HG03097 (cell line): ENCODE measurements around the gene CCNYL1.
"Not testable (repeated sequence)": the region's sequence is repeated elsewhere in the genome, so short reads cannot be mapped to it uniquely, and the experiment has no call there.

Experiments used
- ATAC-seq: cut with Tn5 transposase; IDR thresholded peaks from one replicate; pipeline ENCODE4 v1.9.1; 2021; ENCODE audit not compliant: unreplicated experiment, low FRiP score

Gene CCNYL1

DNA sequence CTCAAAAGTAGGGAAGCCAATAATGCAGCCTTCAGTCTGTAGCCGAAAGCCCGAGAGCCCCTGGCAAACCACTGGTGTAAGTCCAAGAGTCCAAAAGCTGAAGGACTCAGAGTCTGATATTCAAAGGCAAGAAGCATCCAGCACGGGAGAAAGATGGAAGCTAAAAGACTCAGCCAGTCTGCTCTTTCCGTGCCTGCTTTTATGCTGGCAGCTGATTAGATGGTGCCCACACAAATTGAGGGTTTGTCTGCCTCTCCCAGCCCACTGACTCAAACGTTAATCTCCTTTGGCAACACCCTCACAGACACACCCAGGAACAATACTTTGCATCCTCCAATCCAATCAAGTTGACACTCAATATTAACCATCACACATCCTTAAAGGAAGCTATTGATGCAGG lies 14.5 kb upstream of the CCNYL1 start:
- not testable (repeated sequence) for ATAC-seq

DNA sequence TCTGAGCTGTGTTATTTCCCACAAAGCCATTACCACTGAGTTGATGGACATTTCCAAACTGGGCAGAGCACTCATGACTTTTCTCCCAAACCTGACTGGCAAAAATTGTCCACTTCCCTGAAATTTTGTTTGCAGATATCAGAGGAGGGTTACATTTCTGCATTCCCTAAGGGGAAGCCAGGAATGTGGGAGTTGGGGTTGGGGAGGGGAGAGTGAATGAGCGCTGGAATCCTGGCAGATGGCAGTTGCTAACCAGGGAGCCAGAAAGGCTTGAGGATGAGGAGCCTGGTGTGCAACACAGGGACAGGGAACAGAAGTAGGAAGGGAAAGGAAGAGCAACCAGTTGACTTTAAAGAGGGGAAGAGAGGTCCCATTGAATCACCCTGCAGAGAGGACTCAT lies 14.0 kb upstream of the CCNYL1 start:
- no peak for ATAC-seq

DNA sequence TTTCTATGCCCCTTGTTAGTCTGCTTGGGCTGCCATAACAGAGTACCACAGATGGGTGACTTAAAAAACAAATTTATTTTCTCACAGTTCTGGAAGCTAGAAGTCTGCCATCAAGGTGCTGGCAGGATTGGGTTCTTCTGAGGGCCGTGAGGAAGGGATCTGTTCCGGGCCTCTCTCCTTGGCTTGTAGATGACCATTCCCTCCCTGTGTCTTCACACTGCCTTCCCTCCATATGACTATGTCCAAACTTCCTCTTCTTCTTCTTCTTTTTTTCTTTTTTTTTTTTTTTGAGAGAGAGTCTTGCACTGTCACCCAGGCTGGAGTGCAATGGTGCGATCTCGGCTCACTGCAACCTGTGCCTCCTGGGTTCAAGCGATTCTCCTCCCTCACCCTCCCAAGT lies 13.1 kb upstream of the CCNYL1 start:
- no peak for ATAC-seq

DNA sequence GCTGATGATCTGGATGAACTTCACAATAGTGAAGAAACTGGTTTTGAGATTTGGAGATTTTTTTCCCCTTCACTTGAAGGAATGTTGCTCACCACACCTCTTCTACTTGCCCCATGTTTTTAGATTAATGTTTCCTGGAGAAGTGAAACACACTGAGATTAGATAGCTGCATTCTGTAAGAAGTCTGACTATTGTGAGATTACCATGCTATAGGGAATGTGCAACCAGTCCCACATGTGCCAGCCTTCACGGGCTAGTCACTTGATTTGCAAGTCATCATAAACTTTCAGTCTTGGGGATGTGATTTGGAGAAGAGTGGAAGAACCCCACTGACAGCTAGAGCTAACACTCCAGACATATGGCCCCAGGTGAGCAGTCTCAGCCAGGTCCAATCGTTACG lies 7.4 kb upstream of the CCNYL1 start:
- ATAC-seq = no peak

DNA sequence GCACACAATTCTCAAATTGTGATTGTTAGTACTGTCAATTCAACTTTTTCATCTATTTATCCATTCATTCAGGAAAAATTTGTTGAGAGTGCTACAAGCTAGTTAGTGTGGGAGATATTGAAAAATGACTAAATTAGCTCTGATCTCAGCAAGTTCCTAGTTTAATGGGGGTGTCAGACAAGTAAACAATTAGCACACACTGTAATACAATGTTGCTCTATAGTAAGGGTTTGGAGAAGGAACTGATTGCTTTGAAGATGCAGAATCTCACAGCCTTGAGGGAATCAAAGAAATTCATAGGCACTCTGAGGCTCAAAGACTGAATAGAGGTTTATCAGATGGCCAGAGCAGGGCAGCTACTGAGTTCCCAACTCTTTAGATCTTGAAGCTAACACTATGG lies 6.8 kb upstream of the CCNYL1 start:
- no peak for ATAC-seq

DNA sequence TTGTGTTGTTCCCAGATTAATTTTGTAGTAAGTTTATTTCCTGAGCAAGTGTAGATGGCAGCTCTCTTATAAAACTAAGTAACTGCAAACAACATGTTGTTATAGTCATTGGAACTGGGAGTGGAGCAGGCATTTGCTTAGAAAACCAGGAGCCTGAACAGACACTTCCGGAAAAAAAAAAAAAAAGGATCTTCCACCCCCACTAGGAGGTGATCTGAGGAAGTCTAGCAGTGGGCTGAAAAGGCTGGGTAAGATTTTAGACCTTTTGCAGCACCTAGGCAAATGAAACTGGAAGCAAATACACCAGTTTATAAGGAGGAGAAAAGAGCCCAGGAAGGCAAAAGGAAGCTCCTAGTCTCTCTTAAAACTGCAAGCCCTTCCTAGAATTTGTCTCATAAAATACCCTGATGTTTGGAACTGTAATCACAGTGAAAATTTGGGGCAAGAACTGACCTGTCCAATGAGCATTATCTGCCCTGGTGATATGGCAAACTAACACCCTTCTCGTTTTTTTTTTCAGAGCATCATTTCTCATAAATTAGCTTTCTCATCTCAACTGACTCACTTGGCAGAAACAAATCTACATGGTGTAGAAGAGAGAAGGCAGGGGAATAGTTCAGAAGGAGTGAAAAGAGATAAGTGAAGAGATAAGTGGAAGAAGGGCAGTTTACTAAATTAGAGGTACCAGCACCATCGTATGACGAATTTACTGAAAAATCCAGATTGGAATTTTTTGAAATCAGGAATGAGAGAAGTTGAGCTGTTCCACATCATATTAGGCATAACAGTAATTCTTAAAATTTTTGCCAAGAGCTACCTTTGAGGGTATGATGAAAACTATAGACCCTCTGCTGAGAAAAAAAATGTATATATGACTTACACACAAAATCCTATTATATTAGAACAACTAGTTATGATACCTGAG lies 4.2 kb upstream of the CCNYL1 start:
- ATAC-seq = no peak

DNA sequence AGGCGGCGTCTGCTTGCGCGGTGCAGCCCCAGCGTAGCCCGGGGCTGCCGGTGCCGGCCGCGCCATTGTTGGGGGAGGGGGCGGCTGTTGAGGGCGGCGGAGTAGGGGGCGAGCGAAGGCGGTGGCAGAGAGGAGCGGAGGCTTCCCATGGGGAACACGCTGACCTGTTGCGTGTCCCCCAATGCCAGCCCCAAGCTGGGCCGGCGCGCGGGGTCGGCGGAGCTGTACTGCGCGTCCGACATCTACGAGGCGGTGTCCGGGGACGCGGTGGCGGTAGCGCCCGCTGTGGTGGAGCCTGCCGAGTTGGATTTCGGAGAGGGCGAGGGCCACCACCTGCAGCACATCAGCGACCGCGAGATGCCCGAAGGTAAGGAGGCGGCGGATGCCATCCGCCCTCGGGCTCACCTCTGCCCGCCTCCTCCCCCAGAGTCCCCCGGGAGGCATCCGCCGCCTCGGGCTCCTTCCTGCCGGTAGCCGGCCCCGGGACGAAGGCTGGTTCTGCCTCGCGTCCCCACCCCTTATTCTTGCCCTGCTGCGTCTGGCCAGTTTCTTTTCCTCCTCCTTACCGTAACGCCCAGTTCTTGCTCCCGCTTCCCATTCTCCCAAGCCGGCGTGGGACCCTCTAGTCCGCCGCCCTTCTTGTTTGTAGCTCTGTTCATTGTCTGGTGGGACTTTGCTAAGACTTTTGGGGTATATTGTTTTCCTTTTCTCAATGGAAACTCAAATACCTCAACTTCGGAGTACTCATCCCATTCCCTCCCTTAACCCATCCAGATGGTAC lies 500 bp downstream of the CCNYL1 start:
- peak; percentile 27 for ATAC-seq

DNA sequence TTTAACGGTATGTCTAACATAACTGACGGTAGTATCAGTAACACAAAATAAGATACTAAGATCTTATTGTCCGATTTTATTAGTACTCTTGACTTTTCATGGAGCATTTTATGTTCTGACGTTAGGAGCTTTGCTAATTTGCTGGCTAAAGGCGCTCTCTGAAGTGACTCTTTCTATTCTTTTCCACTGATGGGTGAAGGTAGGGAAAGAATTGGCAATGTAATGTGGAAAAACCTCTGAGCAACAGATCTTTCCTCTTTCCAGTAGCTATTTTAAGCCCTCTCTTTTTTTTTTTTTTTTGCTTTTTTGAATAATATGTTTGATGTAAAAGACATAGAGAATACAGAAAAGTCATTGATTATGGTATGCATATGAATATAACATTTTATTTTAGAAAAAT lies 4.6 kb downstream of the CCNYL1 start:
- no peak for ATAC-seq

DNA sequence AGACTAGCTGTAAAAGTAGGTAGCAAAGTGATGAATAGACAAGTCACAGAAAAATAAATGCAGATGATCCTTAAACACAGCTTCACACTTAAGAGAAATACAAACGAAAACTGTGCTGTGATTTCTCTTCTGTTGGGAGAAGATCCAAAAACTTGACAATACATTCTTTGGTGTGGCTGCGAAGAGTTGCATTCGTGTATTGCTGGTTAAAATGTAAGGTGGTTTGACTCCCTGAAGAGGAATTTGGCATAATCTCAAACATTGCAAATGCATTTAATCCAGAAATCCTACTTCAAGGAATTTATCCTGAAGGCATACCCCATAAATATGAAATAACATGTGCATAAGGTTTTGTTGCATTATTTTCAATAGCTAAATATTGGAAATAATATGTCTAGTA lies 7.1 kb downstream of the CCNYL1 start:
- no peak for ATAC-seq

DNA sequence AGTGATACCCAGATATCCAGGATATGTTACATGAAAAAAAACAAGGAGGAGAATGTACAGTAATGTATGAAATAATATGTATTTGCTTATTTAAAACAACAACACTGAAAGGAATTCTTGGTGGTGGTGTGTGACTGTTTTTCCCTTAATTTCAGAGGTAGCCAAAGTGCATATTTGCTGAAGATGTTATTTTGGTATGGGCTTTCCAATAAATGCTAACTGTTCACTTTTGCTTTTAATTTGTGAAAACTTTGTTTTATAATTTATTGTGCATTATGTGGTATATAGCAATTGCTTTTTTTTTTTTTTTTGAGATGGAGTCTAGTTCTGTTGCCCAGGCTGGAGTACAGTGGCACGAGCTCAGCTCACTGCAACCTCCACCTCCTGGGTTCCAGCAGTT lies 7.6 kb downstream of the CCNYL1 start:
- ATAC-seq = no peak

DNA sequence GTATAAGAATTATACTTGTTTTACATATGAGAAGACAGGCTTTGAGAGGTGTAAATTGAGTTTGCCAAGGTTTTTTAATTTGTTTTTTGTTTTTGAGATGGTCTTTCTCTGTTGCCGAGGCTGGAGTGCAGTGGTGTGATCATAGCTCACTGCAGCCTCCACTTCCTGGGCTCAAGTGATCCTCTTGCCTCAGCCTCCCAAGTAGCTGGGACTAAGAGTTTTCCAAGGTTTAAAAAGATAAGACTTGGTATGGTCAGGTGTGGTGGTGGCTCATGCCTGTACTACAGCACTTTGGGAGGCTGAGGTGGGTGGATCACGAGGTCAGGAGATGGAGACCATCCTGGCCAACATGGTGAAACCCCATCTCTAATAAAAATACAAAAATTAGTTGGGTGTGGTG lies 8.2 kb downstream of the CCNYL1 start:
- not testable (repeated sequence) for ATAC-seq

DNA sequence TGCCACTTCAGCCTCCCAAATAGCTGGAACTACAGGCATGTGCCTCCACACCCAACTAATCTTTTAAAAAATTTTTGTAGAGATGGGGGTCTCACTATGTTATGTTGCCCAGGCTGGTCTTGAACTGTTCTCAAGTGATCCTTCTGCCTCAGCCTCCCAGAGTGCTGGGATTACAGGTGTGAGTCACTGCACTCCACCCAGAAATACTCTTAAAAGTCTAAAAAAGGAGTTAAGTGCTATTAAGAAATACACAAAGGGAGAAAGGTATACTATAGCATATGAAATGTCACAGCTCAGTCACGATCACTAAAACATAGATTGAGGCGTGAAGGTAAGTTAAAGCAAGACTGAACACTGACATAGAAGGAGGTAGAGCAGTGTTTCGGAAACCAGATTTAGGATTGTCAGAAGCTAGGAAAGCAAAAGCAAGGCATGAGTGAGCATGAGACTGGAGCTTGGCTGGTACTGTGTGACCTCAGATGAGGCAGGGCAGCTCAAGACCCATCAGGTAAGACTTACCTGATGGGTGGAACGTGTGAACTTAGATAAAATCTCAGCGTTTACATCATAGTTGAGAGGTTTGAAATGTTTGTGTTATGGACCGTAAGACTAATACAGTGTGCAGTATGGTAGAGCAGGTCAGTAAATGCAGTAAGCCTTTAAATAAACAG lies 9.2 kb downstream of the CCNYL1 start:
- ATAC-seq = no peak

DNA sequence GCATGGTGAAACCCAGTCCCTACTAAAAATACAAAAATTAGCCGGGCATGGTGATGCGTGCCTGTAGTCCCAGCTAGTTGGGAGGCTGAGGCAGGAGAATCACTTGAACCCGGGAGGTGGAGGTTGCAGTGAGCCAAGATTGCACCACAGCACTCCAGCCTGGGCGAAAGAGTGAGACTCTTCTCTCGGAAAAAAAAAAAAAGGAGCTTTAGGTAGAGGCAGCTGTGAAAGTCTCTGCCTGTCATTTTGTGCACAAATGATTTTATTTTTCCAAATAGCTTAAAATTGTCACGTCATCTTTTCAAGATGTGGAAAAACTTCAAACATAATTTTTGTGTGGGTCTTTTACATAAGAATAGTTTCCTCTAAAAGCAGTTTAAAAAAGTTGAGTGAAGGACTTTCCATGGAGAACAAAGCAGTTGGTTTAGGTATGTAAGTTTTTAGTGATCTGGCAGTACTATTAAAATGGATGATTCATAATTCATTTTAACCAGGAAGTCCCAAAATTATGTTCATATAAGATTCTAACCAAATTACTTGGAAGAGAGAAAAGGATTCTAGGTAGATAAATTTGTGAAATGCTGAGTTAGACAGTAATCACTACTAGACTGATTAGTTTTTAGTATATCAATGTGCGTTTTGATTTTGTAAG lies 11.5 kb downstream of the CCNYL1 start:
- no peak for ATAC-seq

DNA sequence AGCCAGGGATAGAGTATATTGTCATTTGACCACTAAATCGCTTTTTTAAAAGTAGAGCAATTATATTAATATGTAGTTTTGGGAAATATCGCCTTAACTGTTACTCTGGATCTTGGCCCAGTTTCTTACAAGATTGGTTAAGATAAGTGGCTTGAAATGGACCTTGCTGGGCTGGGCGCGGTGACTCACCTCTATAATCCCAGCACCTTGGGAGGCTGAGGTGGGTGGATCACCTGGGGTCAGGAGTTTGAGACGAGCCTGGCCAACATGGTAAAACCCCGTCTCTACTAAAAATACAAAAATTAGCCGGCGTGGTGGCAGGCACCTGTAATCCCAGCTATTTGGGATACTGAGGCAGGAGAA lies 12.0 kb downstream of the CCNYL1 start:
- not testable (repeated sequence) for ATAC-seq

DNA sequence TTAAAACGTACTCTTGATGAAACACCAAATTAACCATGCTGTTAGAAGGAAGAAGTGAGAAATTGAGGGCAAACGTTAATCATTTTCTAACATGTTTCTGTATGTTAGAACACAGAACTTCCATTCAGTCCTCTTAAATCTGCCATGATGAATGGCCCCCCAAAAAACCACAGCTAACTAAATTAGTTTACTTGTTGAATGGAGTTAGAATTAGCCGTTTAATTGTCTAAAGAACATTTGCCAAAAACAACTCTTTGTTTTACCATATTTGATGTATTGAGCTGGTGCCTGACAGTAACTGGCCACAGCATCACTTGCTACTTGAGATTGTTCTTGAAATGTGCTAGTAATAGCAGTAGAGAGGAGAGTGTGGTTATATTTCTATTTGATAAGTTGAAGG lies 12.7 kb downstream of the CCNYL1 start:
- ATAC-seq = peak; percentile 58

DNA sequence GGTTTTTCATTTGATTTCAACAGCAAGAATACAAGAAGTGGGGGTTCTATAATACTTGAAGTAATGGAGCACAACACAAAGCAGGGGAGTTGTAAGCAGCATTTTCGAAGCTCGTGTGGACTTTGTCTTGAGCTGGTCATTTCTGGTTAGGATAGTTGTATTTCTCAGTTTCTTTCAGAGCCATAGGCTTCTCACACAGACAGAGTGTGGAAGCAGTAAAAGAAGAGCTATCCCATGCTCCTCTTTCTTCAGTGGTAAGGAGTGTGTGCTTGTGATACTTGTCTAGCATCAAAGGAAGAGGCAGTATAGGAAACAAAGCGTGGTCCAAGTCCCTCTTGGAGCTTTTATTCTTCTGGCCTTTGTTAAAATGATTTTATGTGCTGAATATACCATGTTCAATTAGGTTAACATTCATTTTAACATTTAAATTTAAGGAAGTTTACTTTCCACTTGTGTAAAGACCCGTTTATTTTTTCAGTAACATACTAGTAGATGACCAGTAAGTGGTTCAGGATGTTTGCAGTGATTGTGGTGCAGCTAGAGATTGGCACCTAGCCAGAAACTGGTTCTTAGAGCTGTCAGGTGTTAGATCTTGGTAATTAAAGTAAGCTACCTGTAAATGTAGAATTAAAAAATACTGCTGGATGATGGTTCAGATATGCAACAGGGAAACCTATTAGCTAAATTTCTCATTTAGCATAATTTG lies 14.6 kb downstream of the CCNYL1 start:
- no peak for ATAC-seq

DNA sequence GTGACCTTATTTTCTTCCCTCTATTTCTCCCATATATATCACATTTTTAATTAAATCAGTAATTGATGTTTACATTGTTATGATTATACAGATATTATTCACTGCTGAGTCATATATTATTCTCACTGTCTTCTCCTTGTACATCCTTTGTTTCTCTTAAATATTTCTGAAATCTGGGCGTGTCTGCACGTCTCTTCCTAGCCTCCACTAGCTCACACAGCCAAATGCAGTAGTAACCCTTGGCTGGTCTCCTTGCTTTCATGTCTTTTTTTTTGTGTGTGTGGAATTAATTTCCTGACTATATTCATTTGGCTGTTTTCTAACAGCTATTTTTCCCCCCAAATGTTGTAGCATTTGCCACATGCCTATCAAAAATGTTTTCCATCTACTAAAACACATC lies 15.8 kb downstream of the CCNYL1 start:
- ATAC-seq = no peak

DNA sequence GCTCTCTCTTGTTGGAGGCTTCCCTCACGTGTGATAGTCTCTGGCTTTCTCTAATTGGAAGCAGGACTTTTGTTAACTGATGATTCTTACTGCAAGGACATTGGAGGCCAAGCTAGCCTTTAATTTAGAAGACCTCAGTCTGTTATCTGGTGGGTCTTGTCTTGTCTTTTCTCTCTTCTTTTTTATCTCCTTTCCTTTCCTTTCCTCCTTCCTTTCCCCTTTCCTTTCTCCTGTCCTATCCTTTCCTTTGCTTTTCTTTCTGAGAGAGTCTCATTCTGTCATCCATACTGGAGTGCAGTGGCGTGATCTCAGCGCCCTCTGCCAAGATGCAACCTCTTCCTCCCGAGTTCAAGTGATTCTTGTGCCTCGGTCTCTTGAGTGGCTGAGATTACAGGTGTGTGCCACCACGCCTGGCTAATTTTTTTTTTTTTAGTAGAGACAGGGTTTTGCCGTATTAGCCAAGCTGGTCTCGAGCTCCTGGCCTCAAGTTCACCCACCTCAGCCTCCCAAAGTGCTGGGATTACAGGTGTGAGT lies 18.1 kb downstream of the CCNYL1 start:
- no peak for ATAC-seq

DNA sequence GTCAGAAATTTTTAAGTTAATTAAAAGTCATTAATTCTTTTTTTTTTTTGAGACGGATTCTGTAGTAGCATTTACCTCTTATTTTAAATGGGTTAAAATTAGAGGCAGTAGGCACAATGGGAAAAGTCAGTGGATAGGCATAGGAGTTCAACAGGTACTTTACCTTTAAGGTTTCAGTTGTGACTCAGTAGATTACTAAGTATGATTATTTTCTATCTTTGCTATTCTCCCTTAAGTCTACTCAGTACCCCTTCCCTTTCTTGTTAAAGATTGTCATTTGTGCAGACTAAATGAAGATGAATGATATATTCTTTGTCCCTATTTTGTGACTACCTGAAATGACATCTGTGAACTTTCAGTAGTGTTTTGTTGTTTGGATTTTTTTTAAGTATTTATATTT lies 19.7 kb downstream of the CCNYL1 start:
- ATAC-seq = no peak
